Stimulated activated CD4-positive, alpha-beta T cell treated with anti-CD3 and anti-CD28 coated beads, Interleukin-12 subunit alpha, Interleukin-12 subunit beta, amount 100 ng/mL, for 48 hours (primary cell): Measurements from ENCODE around the gene DDX5.

Source experiments
- DNase-seq, 3 donors: peaks; one replicate each; pipeline ENCODE4 v3.0.0-alpha.2; 2020; ENCODE audit warnings: low read depth in 2 of 3, low spot score in 1 of 3

Gene DDX5

DNA sequence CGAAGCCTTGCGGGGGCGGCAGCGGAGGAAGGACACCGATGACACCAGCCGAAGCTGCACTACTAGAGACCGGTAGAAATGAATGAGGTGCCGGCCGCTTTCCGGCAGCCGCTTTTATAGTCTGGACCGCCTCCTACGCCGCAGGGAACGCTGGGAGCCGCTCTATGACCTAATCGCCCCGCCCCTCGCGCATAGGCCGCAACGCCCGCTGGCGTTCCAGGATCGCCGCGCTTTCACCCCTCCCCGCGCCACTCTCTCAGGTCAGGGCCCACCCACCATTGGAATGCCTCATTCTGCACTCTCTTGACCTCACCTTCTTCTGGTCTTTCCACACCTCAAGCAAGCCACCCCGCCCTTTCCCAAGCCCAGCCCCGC lies at the start of gene DDX5:
DDX5 (minus strand) TSS at position 89 of the 375 bp plus-strand sequence. CDS start 170 bp downstream, outside the sequence.
- peak; percentile 97 to 98 (median 97) for DNase-seq

- DNase-seq: no peak
Measured at GRCh38 chr17:64555281-64555680, 49.2 kb upstream of the DDX5 start.

DNA sequence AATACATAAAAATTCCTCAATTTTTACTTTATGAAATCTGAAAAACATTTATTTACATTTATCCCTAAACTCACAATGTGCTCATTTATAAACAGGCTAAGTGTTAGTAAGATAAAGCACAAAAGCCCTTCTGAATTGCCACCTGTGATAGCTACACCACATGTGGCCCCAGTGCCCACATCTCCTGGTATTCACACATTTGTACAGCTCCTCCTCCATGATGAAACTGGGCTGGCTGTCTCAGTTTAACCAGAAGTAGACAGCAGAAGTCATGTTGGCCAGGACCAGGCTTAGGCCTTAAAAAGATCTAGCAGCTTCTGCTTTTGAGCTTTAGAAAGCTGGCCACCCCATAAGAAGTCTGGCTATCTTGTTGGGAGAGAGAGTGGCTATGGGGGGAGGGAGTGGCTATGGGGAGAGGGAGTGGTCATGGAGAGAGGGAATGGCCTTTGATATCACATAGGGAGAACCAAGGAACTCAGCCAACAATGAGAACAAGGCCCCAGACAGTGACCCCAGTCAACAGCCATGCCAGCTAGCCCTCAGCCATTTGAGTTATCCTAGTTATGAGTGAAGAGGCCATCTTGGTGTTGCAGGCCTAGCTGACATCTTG lies 48.0 kb upstream of the DDX5 start:
- DNase-seq: no peak

GRCh38 chr17:64551461-64551860 lies 45.4 kb upstream of the DDX5 start:
- DNase-seq: no peak

GRCh38 chr17:64547319-64547718 lies 41.2 kb upstream of the DDX5 start:
- DNase-seq: no peak

DNA sequence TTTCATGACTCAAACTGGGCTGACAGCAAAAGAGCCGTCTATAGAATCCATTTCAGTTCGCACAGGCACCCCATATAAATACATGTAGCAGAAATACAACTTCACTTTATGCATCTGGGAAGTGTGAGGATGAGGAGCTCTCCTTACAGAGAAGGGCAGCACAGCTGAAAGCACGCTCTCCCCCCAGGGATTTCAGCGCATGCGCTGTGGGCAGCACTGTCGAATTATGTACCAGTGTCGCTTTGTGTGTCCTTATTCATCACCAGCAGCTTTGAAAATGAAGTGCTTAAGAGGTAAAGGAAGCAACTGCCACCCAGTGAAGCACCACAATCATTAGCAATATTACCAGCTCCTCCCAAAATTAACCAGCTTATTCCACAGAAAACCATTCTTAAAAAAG lies 40.6 kb upstream of the DDX5 start:
- no peak for DNase-seq

DNA sequence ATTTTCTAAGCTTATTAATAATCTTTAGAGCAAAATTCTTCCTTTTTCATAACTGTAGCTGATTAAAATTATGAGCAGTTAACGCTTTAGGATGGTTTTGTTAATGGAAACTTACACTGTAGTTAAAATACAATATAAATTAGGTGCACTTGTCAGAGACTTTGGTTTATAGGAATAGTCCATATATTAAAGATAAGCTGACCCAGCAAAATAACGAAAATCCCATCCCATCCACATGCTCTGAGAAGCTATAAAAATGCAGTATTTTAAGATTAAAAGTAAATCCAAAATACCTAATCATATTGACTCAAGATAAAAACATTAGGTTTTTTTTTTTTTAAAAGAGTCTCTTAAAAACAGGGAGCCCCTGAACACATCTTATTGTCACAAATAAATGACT lies 38.7 kb upstream of the DDX5 start:
- DNase-seq: no peak

DNA sequence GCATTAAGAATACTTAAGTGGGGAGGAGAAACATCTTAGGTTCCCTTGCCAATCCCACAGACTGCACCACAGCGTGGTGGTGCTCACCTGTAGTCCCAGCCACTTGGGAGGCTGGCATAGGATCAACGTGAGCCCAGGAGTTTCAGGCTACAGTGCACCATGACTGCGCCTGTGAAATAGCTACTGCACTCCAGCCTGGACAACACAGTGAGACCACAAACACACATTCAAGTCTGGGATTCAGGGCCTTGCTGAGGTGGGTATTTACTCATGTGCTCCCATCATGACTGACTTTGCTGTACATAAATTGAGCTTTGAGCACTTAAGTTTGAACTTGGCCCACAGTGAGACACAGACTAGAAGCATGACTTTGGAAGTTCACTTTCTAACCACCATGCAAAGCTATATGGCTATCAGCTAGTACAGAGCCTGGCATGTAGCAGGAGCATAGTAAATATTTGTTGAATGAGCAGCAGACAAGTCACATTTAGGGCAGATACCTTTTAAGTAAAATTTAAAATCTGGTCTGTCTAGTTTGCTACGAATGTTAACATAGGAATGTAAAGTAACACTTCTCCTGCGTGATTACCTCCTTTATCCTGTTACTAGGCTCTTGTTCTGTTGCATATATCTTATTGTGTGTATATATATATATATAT lies 34.2 kb upstream of the DDX5 start:
- no peak for DNase-seq

- DNase-seq: no peak
Measured at GRCh38 chr17:64538508-64539130, 32.5 kb upstream of the DDX5 start.

DNA sequence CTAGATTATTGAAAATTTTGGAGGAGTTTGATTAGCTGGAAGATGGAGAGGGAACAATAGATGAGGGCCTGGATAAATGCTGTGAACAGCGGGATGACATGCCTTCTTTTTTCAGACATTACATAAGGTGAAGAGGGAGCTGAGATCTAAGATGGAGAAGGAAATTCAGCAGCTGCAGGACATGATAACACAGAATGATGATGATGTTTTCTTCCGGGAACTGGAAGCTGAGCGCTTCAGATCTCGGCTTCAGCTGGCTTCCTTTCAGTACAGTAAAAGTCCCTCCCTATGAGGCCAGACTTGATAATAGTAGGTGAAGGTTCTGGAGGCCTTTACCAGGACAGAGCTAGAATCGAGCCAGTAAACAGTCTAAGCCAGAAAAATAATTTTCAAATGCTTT lies 31.4 kb upstream of the DDX5 start:
- DNase-seq: no peak

- DNase-seq: no peak
Measured at GRCh38 chr17:64536913-64537312, 30.8 kb upstream of the DDX5 start.

- DNase-seq: no peak
Measured at GRCh38 chr17:64535357-64535756, 29.3 kb upstream of the DDX5 start.

- DNase-seq: peak in 1 of 3 donors; percentile 3
Measured at GRCh38 chr17:64534187-64534586, 28.1 kb upstream of the DDX5 start.

GRCh38 chr17:64533784-64534183 lies 27.7 kb upstream of the DDX5 start:
- no peak for DNase-seq

- DNase-seq: no peak
Measured at GRCh38 chr17:64532409-64532808, 26.3 kb upstream of the DDX5 start.

GRCh38 chr17:64531955-64532371 lies 25.9 kb upstream of the DDX5 start:
- DNase-seq: no peak

GRCh38 chr17:64529221-64529620 lies 23.1 kb upstream of the DDX5 start:
- DNase-seq: no peak

GRCh38 chr17:64527914-64528313 lies 21.8 kb upstream of the DDX5 start:
- DNase-seq: no peak

GRCh38 chr17:64520359-64520758 lies 14.3 kb upstream of the DDX5 start:
- no peak for DNase-seq

DNA sequence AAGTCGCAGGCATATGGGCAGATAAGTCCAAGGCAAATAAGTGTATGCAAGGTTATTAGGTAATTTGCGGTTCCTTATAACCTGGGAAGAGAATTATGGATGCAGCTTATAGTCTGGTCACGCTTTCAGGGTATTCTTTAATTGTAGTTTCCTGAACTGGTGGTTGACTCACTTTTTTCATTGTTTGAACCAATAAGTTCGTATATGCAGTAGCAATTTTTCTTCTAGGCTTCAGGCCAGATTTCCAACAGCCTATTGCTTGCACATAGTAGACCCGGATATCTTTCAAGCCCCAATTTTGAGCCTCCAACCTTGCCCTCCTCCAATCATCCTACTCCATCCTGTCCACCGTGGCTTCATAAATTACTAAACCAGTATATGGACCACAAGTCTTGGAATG lies 13.5 kb upstream of the DDX5 start:
- no peak for DNase-seq

- no peak for DNase-seq
Measured at GRCh38 chr17:64515829-64516228, 9.7 kb upstream of the DDX5 start.

DNA sequence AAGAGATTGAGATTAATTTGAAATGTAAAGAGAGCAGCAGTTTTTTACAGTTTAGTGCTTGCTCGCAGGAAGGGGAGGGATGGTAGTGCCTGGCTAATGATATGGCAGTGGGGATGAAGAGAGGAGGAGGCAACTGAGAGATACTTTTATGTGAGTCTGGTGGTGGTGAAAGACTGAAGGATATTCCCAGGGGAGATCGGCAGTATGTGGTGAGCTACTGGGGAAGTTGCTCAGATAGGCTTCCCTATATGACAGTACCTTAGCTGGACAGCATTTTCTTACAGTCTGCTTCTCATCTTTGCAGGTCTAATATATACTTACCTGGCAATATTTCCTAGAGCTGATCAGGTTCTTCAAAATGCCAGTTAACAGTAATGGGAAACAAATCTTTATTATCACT lies 9.3 kb upstream of the DDX5 start:
- DNase-seq: no peak

DNA sequence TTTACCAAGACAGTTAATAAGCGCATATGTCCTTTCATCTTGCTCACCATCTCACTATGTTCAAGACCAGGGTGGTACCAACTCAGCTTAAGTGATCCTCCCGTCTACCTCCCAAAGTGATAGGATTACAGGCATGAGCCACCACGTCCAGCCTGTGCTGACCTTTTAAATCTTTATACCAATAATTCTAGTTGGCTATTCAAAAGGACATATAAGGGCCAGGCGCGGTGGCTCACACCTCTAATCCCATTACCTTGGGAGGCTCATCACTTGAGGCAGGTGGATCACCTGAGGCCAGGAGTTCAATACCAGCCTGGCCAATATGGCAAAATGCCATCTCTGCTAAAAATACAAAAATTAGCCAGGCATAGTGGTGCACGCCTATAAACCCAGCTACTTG lies 3.1 kb upstream of the DDX5 start:
- no peak for DNase-seq
